Endothelial cell of umbilical vein (primary cell): ENCODE results near the gene BRCA1. TPM values are rescaled to one million over a fixed set of nuclear protein-coding genes. Genes with fewer than 3 reads are reported as not detected.

Experiments used
- BruUV-seq: library from RNA; stranded (reverse); fragments of 400-500 nt; replicated peaks from 2 replicates; lab custom pipeline; 2021; lab: Mats Ljungman, UMichigan
- CTCF ChIA-PET: fragments of 300-600, 350-600 bp; sonication (Branson Sonifier 250); formaldehyde crosslinking; loops from one replicate; lab custom pipeline; 2021; ENCODE audit warnings: antibody characterized with exemption, inconsistent platforms; lab: Charles Lee
- POLR2A ChIA-PET: fragments of 300-600, 350-600 bp; sonication (Branson Sonifier 250); formaldehyde crosslinking; loops from one replicate; lab custom pipeline; 2021; ENCODE audit warnings: antibody characterized with exemption, inconsistent platforms; lab: Charles Lee
- DNase-seq: peaks from one replicate; pipeline ENCODE4 v3.0.0-alpha.2; 2011; ENCODE audit warnings: low read depth, low spot score
- FAIRE-seq: peaks from 2 replicates; lab custom pipeline; 2011; peaks lifted over from hg19 to GRCh38; lab: Jason Lieb, UNC
- H2AFZ ChIP-seq: 2 replicates; pipeline ENCODE4 v1.6.0; 2012; ENCODE audit warnings: low read depth, low read length, control low read depth, inconsistent platforms
- H3K27ac ChIP-seq: 2 replicates; pipeline ENCODE4 v1.5.1; 2011; ENCODE audit warnings: low read depth, mild to moderate bottlenecking, control low read depth, low read length, moderate library complexity; ENCODE audit not compliant: insufficient read depth
- H3K27me3 ChIP-seq, 2 experiments: 2 replicates each; pipeline versions ENCODE4 v1.6.0 to v1.6.1; 2011; ENCODE audit warnings: low read length in 2 of 2, mixed read lengths in 1 of 2; ENCODE audit not compliant: control insufficient read depth in 2 of 2, insufficient read depth in 2 of 2
- H3K36me3 ChIP-seq, 2 experiments: 2 replicates in 1 of 2; 3 replicates in 1 of 2; pipeline ENCODE4 v1.5.1; 2011; ENCODE audit warnings: low read length in 2 of 2, mild to moderate bottlenecking in 1 of 2, moderate library complexity in 1 of 2; ENCODE audit not compliant: control insufficient read depth in 2 of 2, insufficient read depth in 2 of 2; ENCODE audit errors: extremely low read depth in 1 of 2
- H3K4me1 ChIP-seq: 3 replicates; pipeline ENCODE4 v1.5.1; 2011; ENCODE audit warnings: mild to moderate bottlenecking, low read length; ENCODE audit not compliant: control insufficient read depth, insufficient read depth; ENCODE audit errors: extremely low read depth
- H3K4me2 ChIP-seq: 2 replicates; pipeline ENCODE4 v1.6.1; 2011; ENCODE audit warnings: low read length, control low read depth, mixed read lengths; ENCODE audit not compliant: insufficient read depth
- H3K4me3 ChIP-seq, 3 experiments: fragments of 200-600 bp in 1 of 3; sonication (generic), shearing (Covaris generic) in 1 of 3; replicated peaks in 1 of 3; 2 replicates each; pipeline ENCODE4 v1.5.1; 2011 to 2016; ENCODE audit warnings: control low read depth in 3 of 3, low read length in 3 of 3, mild to moderate bottlenecking in 2 of 3, inconsistent platforms in 1 of 3, low read depth in 1 of 3, moderate library complexity in 1 of 3; ENCODE audit not compliant: insufficient read depth in 1 of 3
- H3K79me2 ChIP-seq: 2 replicates; pipeline ENCODE4 v1.6.0; 2012; ENCODE audit warnings: low read length, inconsistent platforms; ENCODE audit not compliant: control insufficient read depth, insufficient read depth
- H3K9ac ChIP-seq: replicated peaks from 2 replicates; pipeline ENCODE3; 2011; ENCODE audit warnings: low read length, control low read depth; ENCODE audit not compliant: insufficient read depth; ENCODE audit errors: extremely low read depth
- H3K9me1 ChIP-seq: replicated peaks from 3 replicates; pipeline ENCODE4 v1.6.0; 2011; ENCODE audit warnings: mild to moderate bottlenecking, low read length; ENCODE audit not compliant: control insufficient read depth, insufficient read depth; ENCODE audit errors: extremely low read depth
- H3K9me3 ChIP-seq: replicated peaks from 2 replicates; pipeline ENCODE4 v1.5.1; 2012; ENCODE audit warnings: low read length, inconsistent platforms; ENCODE audit not compliant: control insufficient read depth, insufficient read depth
- H4K20me1 ChIP-seq: replicated peaks from 2 replicates; pipeline ENCODE3; 2011; ENCODE audit warnings: mild to moderate bottlenecking, low read length; ENCODE audit not compliant: control insufficient read depth, insufficient read depth; ENCODE audit errors: extremely low read depth
- CTCF ChIP-seq, 2 donors: IDR thresholded peaks; 1 replicate in 1 of 2; 2 replicates in 1 of 2; pipeline ENCODE4 v1.5.1; 2011; ENCODE audit warnings: low read length in 2 of 2, mild to moderate bottlenecking in 2 of 2, moderate library complexity in 2 of 2, control low read depth in 1 of 2, inconsistent platforms in 1 of 2, low read depth in 1 of 2; ENCODE audit not compliant: insufficient read depth in 1 of 2; ENCODE audit errors: extremely low read depth in 1 of 2
- EZH2 ChIP-seq: IDR thresholded peaks from 2 replicates; pipeline ENCODE4 v1.6.1; 2012; ENCODE audit warnings: borderline replicate concordance, low read depth, mild to moderate bottlenecking, moderate library complexity, low read length, inconsistent platforms; ENCODE audit not compliant: severe bottlenecking
- FOS ChIP-seq: IDR thresholded peaks from 2 replicates; pipeline ENCODE4 v1.6.1; 2011; ENCODE audit warnings: mild to moderate bottlenecking, low read length, moderate library complexity, borderline replicate concordance; ENCODE audit not compliant: insufficient read depth
- GATA2 ChIP-seq: IDR thresholded peaks from 2 replicates; pipeline ENCODE4 v1.7.0; 2011; ENCODE audit warnings: low read depth, mild to moderate bottlenecking, moderate library complexity, mixed read lengths, low read length; ENCODE audit not compliant: insufficient read length, insufficient read depth
- JUN ChIP-seq: IDR thresholded peaks from 2 replicates; pipeline ENCODE4 v1.6.1; 2011; ENCODE audit warnings: borderline replicate concordance, low read depth; ENCODE audit not compliant: insufficient read length, insufficient read depth
- MAX ChIP-seq: IDR thresholded peaks from 2 replicates; pipeline ENCODE4 v1.6.1; 2011; ENCODE audit not compliant: insufficient read depth, insufficient read length
- MYC ChIP-seq: IDR thresholded peaks from one replicate; pipeline ENCODE4 v1.6.1; 2011; ENCODE audit warnings: mild to moderate bottlenecking, low read depth, low read length
- POLR2A ChIP-seq: IDR thresholded peaks from 2 replicates; pipeline ENCODE4 v1.6.1; 2012; ENCODE audit warnings: low read depth, mild to moderate bottlenecking, control low read depth, low read length
- POLR2AphosphoS5 ChIP-seq: IDR thresholded peaks from 2 replicates; pipeline ENCODE4 v1.6.1; 2012; ENCODE audit warnings: low read depth, mild to moderate bottlenecking, control low read depth, low read length, moderate library complexity; ENCODE audit not compliant: insufficient read depth
- dilution Hi-C: fragments of 300-500 bp; cut with MboI; formaldehyde crosslinking; loops from one replicate; pipeline ENCODE4 v1.15.0; 2019; ENCODE audit warnings: low sequenced_read_pairs; ENCODE audit not compliant: extremely low pct_ligation_motif_present
- intact Hi-C: fragments of 100-400 bp; cut with micrococcal nuclease; formaldehyde crosslinking; loops from one replicate; pipeline ENCODE4 v1.10.0; 2022
- polyA plus RNA-seq, 4 experiments: library from polyadenylated mRNA; depleted of rRNA in 3 of 4; stranded (reverse) in 3 of 4; unstranded in 1 of 4; fragments of >200 nt; gene quantifications; 2 replicates each; pipeline versions ENCODE4 v1.2.1 to v1.2.3, GENCODE V29; 2011 to 2012; ENCODE audit warnings: missing spikeins in 1 of 4
- total RNA-seq: library from RNA; stranded (reverse); gene quantifications from 2 replicates; pipeline ENCODE4 v1.2.3, GENCODE V29; 2021

The BRCA1 gene
- total and polyA plus RNA-seq, 2 donors (not counting 3 experiments of a cell fraction or from before 2014, with no cell fraction given), result 14.3 to 29.0 TPM

DNA sequence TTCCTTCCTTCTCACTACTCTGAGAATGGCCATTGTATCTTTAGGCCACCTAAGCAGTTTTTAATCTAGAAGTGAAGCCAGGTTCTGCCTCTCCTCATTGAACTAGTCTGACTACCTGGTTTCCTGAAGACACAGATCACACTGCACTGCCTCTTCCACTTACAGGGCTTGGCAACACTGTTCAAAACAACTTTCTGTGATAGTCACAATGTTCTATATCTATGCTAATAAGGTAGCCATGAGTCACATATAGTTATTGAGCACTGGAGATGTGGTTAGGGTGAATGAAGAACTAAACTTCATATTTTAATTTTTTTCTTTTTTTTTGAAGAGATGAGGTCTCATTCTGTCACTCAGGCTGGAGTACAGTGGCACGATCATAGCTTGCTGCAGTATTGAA lies 73.2 kb downstream of the BRCA1 start:
- no peaks in the 10 kb centered on the region for H3K9me1 ChIP-seq
- DNase-seq (no peak), FAIRE-seq (no peak)
- dilution Hi-C loops (no loop called here), intact Hi-C loops (no loop called here)
- no TSS peak for BruUV-seq
- H3K9me3 ChIP-seq, result no peaks in the 10 kb centered on the region
- POLR2A ChIA-PET, result no interaction called here
- no peaks in the 10 kb centered on the region for H4K20me1 ChIP-seq
- H3K4me3 ChIP-seq, result no peak overlapping the region
- no peak overlapping the region for H3K9ac ChIP-seq
- no peaks in the 10 kb centered on the region for H3K79me2 ChIP-seq
- no peak overlapping the region for H2AFZ ChIP-seq
- H3K4me1 ChIP-seq, result no peaks in the 10 kb centered on the region
- TF ChIP-seq POLR2AphosphoS5 (no peak), MAX (no peak), FOS (no peak), CTCF (IDR thresholded peaks at IDR 0.05; ENCODE audit: extremely low read depth in 1 of 2, insufficient read depth in 1 of 2, low read depth in 1 of 2, low read length in 2 of 2) (no peak), JUN (no peak), POLR2A (no peak), MYC (no peak), EZH2 (no peak), GATA2 (no peak)
- no peak overlapping the region for H3K4me2 ChIP-seq
- peaks cover 0 to 6% of the 10 kb centered on the region in 2 experiments for H3K36me3 ChIP-seq
- CTCF ChIA-PET, result interaction anchor here (0.9 kb wide), 1 partner anchor 22 kb away, joined by 3 read pairs; no protein-coding TSS in a partner anchor
- no peaks in the 10 kb centered on the region for H3K27me3 ChIP-seq
- H3K27ac ChIP-seq, result no peak overlapping the region
